OCI-M1 (cell line): ENCODE measurements around the gene SERINC5.
A peak's percentile ranks its signal among the peaks of the same experiment; 100 is the strongest.

ENCODE experiments used
- DNase-seq: peaks from one replicate; lab custom pipeline; 2025; lab: John Stamatoyannopoulos, UW

SERINC5 gene

DNA sequence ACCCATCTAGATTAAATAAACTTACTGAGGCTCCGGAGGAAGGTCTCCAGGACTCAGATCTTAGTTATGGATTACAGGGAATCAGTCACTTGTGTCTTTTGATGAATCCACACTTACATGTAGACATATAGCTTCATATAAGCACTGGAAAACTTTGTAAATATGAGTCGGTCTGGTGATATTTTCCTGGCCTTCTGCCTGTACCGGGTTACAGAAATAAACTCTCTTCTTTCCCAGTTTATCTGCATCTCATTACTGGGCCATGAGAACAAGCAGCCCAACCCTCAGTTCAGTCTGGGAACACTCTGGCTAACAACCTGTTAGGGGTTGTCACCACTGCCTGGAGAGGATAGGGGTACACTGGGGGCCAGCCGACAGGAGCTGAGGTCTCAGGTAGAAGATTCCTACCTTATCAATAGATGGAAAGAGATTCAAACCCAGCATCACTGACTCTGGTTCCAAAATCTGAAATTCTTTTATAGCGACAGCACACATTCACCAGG is 161.6 kb downstream of the SERINC5 start:
- DNase-seq, result no peak

DNA sequence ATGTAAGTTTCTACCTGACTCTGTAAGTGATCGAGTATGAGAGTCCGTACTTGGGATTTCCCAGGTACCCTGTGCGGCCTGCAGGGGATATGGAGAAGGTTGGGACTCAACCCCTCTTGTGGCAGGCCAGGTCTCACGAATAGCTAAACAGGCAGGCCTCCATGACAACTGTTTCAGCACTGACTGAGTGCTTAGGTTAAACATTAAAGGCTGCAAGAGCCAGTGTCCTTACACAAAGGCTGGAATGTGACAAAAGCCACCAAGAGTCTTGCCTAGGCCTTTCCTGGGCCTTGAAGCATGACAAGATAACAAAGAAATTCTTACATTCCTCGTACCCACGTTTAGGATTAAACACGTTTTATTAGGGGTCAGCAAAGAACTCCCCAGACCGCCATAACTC is 162.1 kb downstream of the SERINC5 start:
- no peak for DNase-seq

DNA sequence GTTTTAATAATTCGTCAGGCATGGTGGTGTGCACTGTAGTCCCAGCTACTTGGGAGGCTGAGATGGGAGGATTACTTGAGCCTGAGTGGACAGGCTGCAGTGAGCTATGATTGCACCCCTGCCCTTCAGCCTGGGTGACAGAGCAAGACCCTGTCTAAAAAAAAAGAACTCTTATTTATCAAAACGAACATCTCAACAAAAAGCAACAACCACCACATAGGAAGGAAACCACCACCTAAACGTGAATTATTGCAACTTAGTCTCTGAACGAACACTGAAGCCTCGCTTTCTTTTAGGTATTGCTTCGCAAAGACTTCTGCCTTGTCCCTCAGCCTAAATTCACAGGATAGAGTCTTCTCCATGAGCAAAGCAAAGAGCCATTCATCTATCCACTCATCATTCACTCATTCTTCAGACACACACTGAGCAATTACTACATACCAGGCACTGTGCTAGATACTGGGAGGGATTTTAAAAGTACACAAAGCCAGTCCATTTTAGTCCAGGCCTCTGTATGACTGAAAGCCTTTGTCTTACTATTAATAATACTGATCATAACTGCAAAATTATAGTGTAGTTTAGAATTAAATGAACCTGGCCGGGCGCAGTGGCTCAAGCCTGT is 163.3 kb downstream of the SERINC5 start:
- DNase-seq, result no peak

DNA sequence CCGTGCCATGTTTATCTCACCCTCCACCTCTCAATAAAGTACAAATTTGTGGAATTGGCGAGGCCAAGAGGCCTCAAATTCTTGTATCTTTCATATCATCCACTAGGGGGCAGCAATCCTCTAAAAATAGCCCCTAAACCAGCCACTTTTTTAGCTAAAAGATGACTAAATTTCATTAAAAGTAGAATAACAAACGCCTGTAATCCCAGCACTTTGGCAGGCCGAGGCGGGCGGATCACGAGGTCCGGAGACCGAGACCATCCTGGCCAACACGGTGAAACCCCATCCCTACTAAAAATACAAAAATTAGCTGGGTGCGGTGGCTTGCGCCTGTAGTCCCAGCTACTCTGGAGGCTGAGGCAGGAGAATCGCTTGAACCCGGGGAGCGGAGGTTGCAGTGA is 164.1 kb downstream of the SERINC5 start:
- peak; percentile 71 for DNase-seq

DNA sequence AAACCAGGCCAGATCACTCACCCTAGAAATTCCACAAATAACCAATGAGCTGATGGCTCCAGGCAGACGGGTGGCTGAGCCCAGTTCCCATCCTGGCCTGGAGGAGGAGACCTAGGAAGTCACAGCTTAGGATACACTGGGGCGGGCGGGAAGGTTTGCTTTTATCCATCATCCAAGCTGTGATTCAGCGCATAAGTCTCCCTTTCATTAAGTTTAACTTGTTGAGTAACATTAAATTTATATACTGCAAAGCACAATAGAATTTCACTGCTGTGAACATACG is 165.0 kb downstream of the SERINC5 start:
- DNase-seq, result no peak

DNA sequence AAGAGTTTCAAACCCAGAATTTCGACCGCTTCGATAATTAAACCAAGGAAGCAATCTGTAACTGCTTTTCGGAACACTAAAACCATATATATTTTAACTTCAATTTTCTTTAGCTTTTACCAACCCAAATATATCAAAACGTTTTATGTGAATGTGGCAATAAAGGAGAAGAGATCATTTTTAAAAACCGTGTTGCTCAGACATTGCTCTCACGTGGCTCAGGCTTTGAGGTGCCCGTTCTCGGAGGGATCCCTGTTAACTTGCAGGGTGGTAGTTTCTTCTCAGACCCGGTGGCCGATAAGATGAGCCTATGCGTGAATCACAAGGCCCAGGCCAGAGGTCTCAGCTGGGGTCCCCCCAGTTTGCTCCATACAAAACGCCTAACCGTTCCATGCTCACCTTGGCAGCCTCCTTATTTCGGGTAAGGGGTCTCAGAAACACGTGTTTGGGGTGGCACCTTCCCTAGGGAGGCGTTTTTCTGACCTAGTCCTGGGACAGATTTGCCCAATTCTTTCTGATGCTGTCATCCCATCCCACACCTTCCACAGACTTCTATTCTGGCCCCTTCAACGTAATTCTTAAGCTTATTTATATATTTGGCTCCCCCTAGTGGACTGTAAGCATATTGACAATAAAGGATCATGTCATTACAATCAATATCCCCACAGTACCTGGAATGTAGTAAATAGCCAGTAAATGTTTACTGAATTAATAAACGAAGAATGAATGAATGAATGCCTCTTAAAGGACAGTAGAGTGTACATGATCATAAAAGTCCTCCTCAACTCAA is 172.6 kb downstream of the SERINC5 start:
- peak; percentile 83 for DNase-seq

DNA sequence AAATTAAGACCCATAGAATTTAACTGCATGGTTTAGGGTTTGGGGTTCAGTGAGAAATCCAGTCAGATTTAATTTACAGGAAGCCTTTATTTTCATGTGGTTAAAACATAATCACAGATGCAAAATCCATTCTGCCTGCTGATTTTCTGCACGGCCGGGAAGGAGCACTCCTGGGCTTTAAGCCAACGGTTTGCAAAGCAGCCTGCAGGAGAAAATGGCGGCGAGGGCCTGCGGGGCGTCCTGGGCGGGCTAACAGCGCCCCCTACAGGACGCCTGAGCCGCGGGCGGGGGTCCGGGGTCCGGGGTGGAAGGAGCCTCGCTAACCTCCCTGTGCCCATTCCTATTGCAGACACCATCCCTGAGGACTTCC is 173.1 kb downstream of the SERINC5 start:
- DNase-seq, result peak; percentile 86

DNA sequence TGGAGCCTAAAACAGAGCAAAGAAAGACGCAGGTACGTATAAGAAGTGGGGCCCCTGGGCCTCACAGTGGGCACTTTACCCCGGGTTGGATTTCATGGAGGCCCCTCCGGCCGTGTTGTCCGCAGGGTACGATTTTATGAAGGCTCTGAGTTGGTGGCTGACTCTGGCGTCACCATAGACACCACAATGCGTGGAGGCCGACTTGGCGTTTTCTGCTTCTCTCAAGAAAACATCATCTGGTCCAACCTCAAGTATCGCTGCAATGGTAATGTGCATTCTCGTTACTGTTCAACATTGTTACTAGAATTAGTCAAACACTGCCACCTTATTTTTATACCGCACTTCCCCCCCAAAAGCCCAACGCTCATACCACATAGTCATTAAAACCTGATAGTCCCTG is 173.6 kb downstream of the SERINC5 start:
- DNase-seq, result no peak

DNA sequence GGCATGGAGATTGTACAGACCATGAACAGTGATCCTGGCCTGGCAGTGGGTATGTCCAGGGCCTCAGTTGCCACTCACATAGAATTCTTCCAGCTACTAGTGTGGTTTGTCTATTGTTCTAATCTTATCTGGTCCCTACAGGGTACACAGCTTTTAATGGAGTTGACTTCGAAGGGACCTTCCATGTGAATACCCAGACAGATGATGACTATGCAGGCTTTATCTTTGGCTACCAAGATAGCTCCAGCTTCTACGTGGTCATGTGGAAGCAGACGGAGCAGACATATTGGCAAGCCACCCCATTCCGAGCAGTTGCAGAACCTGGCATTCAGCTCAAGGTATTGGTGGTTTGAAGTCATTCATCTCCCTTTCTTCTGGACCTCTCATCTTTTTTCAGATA is 176.9 kb downstream of the SERINC5 start:
- peak; percentile 80 for DNase-seq

DNA sequence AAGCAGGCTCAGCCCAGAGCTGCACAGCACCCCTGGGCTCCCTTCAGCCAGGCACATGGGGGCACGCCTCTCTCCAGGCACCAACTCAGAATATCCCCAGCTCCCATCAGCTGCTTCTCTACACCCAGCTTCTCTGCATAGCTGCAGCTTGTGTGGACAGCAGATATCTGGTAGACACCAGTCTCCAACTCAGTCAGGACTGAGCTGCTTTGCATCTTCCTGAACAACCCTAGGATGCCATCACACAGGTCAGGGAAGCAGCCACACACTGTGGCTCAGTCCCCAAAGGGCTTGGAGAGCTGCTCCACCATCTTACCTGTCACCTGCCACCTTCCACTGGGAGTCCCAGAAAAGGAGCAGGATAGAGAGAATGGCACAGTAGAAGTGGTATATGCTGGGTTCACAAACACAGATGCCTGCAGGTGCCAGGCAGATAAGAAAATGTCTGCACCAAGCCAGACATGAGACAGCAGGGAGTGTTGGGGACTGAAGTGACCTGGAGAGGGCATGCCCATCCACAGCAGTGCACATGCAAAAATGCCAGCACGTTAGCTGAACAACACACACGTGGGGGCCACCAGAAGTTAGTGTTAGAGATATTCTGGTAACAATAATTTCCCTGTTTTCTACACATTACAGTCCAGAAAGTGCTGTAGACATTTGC is 178.7 kb downstream of the SERINC5 start:
- DNase-seq, result no peak

DNA sequence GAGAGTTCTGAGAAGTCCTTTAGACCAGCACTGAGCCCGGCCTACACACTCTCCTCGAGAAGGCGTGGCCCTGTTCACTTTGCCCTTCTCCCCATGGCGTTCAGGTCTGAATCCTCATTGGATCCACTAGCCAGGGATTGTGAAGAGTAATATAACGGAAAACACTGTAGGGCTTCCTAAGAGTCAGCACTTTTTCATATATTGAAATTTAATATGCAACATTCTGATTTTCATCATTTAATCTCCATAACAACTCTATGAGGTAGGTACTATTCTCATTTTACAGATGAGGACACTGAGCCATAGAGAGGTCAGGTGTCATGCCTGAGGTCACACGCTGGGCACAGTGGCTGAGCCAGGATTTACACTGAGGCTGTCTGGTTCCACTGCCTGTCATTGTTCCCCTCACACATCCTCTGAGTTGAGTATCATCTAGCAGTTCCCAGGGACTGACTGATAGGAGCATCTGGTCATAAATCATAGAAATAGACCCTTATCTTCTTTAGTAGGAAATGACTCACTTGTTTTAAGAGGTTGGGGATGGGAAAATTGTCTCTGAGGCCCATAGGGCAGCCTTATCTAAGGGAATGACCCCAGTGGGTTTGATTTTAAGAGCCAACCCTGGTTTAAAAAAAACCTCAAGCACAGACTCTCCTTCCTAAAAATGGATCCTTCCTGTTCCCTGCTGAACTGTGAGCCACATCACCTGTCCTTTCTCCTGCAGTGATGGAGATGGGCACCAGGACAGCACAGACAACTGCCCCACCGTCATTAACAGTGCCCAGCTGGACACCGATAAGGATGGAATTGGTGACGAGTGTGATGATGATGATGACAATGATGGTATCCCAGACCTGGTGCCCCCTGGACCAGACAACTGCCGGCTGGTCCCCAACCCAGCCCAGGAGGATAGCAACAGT is 179.5 kb downstream of the SERINC5 start:
- peak; percentile 52 for DNase-seq

DNA sequence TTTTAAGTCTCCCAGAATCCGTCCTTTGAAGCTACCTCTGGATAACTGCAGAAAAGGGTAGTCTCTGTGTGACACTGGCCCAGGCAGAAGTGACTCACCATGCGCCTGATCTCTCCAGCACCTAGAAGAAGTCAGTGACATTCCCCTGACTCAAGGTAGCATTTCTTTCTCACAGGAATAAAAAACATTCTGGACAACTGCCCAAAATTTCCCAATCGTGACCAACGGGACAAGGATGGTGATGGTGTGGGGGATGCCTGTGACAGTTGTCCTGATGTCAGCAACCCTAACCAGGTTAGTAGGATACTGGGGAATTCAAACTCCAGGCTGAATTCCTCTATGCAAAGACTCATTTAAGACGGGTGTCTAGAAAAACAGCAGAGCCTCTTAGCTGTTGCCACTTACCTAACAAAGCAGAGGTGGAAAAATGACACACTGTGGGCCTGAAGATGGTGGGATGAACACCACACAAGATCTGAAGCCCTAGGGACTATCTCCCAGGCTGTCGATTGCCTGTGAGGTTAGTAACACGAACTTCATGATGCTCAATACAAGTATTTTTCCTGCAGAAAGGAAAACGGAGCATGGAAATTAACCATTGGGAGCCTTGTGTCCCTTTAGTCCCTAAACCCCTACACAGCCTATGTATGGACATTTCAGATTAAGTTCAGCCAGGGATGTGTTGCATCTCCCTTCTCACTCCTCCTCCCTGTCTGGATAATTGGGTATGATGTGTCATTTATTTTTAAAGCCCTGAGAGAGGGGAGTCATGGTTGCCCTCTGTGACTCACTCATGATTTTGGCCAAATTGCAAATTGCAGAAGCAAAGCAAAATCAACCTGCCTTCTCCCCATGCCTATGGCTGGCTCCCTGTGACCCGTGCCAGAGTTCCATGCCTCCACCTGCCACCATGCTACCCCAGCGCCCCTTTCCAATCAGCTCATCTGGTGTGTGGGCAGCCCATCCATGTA is 183.5 kb downstream of the SERINC5 start:
- no peak for DNase-seq

DNA sequence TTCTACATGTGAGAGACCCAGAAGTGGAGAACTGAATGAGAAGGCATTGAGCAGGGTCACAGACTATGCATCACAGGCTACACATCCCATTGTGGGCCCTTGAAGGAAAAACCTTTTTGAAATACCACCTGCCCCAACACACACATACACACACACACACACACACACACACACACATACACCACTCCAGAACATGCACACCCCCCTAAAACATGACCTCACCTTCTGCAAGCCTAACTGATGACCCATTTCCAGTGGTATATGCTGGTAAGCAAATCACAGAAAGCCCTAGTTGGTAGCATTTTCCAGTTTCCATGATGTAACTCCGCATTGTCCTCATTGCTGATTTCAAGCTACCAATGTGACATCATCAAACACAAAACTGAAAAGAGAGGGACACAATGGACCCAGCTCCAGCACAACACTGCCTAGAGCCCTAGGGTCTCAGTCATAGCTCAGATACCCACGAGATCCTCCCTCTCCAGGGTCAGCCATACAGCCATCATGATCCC is 184.3 kb downstream of the SERINC5 start:
- DNase-seq, result no peak

DNA sequence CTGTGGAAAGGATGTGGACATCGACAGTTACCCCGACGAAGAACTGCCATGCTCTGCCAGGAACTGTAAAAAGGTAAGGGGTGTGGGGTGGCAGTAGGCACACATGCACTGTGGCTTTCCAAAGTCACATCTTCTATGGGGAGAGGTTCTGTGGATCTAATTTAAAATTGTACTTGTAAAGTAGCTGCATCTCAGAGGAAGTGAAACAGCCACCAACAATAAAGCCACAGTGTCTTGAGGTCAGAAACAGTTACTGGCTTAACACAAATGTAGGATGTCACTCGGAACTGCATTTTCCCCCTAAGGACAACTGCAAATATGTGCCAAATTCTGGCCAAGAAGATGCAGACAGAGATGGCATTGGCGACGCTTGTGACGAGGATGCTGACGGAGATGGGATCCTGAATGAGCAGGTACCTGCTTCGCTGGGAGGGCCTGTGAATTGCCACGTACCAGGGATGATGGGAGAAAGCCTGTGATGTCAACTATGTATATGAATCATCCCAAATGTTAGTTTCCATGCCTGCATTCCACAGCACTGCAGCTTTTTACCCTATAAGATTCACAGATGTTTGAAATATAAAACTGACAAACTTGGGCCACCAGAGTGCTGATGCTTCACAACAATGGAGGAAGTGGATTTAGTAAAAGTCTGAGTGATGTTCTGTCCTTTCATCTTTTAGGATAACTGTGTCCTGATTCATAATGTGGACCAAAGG is 185.4 kb downstream of the SERINC5 start:
- DNase-seq, result no peak

DNA sequence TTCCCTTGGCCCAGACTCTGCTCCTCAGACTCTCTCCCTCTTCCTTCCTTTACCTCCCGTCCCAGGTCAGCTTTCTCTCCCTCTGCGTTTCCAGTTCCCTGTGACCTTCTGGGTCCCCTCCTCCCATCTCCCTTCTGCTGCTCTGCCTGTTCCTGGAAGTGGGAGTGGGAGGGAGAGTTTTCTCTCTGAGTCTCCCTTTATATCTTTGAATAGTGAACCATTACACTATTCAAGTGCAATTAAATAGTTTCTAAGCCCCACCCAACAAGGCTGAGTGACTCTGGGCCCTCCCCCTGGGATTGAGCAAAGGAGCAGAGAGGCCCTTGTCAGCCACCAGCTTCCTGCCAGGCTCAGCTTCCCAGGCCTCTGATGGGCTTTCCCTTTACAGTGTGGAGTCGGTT is 185.9 kb downstream of the SERINC5 start:
- no peak for DNase-seq

DNA sequence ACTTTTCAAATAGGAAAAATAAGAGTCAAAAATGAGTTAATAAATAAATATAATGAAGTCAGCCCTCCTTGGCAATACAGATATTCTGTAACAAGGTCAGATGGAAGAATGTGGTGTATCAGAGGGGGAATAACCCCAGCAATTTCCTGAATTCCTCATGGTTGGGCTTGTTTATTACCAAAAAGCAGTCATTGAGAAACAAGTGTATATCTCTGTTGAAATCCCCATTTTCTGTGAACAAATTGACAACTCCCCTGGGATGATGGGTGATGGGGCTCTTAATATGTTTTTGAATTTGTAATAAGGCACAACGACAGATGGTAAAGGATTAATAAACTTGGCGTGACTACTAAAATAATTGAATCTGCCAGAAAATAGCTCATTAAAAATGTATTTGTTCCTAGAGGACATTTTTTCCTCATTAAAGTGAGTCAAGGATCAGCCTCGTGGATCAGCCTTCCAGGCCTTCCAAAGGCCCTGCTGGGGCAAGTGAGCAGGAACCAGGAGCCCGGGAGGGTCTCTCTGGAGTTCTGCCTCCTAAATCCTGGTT is 186.5 kb downstream of the SERINC5 start:
- no peak for DNase-seq

DNA sequence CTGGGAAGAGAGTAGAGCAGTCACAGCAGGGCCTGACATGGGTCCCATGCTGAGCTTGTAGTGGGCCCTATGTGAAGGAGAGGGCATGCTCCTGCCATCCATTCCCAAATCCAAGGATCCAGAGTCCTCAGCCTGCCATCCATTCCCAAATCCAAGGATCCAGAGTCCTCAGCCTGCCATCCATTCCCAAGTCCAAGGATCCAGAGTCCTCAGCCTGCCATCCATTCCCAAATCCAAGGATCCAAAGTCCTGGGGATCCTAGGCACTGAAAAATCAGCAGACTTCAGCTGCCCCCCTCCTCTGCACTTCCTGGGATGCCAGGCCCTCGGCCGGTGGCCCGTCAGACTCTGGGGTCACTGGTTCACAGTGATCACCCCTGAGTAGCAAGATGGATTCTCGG is 187.1 kb downstream of the SERINC5 start:
- DNase-seq, result no peak

DNA sequence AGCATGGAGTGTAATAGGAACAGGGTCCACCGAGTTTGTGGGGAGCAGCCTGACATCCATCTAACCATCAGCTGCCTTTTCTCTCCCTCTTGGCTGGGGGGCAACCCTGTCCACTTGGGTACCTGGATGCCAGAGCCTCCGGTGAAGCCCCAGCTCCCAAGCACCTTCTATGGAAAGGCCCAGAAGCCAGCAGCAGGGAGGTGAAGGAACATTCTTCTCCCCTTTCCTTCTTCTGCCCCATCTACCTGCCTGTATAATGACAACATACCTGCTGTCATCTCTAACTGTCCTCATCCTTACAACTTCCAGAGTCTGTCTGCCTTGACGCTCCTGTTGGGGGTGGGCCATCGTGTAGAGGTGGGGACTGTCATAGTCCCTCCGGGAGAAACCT is 187.6 kb downstream of the SERINC5 start:
- DNase-seq, result no peak

DNA sequence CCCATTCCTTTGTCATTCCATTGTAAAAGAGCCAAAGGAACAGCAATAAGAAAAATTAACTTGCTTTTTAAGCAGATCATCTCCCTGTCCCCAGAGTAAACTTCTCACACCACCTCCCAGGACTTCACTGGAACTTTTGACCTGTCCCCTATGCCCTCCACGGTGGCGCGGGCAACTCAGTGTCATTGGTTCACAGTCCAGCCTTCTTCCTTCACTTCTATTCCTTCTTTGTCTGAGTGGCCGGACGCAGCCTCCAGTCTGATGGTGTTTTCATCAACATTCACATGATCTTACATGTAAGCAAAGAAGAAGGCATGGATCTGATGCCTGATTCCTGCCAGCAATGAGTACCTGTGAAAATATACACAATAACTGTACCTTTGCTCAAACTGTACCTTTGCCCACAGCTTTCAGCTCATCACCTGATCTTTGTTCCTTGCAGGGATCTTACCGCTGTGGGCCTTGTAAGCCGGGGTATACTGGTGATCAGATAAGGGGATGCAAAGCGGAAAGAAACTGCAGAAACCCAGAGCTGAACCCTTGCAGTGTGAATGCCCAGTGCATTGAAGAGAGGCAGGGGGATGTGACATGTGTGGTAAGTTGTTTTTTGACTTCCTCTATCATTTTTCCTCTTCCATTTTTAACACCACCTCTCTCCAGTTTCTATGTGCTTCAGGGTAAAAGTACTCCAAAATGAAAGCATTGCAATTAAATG is 188.2 kb downstream of the SERINC5 start:
- no peak for DNase-seq
